HG02763 (cell line): Measurements from ENCODE around the gene RNASEH2B.

Source experiments
- ATAC-seq: cut with Tn5 transposase; IDR thresholded peaks from one replicate; pipeline ENCODE4 v1.9.1; 2021; ENCODE audit warnings: mild to moderate bottlenecking, moderate library complexity; ENCODE audit not compliant: unreplicated experiment

Gene RNASEH2B

GRCh38 chr13:50909605-50910484 is at the start of gene RNASEH2B:
Gene RNASEH2B (plus strand): TSS chr13:50909791. CDS start chr13:50910077, 286 bp downstream.
- peak; percentile 67 for ATAC-seq

- ATAC-seq: no peak
Observed at GRCh38 chr13:50864492-50864891, 45.1 kb upstream of the RNASEH2B start.

GRCh38 chr13:50866817-50867636 is 42.6 kb upstream of the RNASEH2B start:
- ATAC-seq: no peak

GRCh38 chr13:50867637-50867945 is 42.0 kb upstream of the RNASEH2B start:
- no peak for ATAC-seq

- no peak for ATAC-seq
Observed at GRCh38 chr13:50871405-50871804, 38.2 kb upstream of the RNASEH2B start.

GRCh38 chr13:50873467-50873866 is 36.1 kb upstream of the RNASEH2B start:
- ATAC-seq: no peak

- ATAC-seq: no peak
Observed at GRCh38 chr13:50873991-50874390, 35.6 kb upstream of the RNASEH2B start.

- ATAC-seq: no peak
Observed at GRCh38 chr13:50882816-50883435, 26.7 kb upstream of the RNASEH2B start.

- no peak for ATAC-seq
Observed at GRCh38 chr13:50883728-50884127, 25.9 kb upstream of the RNASEH2B start.

GRCh38 chr13:50884265-50884664 is 25.3 kb upstream of the RNASEH2B start:
- ATAC-seq: no peak

- no peak for ATAC-seq
Observed at GRCh38 chr13:50887151-50887550, 22.4 kb upstream of the RNASEH2B start.

GRCh38 chr13:50888362-50888761 is 21.2 kb upstream of the RNASEH2B start:
- ATAC-seq: no peak

GRCh38 chr13:50889317-50889716 is 20.3 kb upstream of the RNASEH2B start:
- ATAC-seq: no peak

GRCh38 chr13:50891206-50891605 is 18.4 kb upstream of the RNASEH2B start:
- no peak for ATAC-seq

- no peak for ATAC-seq
Observed at GRCh38 chr13:50892210-50892944, 17.2 kb upstream of the RNASEH2B start.

GRCh38 chr13:50893211-50893852 is 16.3 kb upstream of the RNASEH2B start:
- ATAC-seq: peak; percentile 90

- no peak for ATAC-seq
Observed at GRCh38 chr13:50894012-50894411, 15.6 kb upstream of the RNASEH2B start.

GRCh38 chr13:50894504-50894903 is 15.1 kb upstream of the RNASEH2B start:
- no peak for ATAC-seq

- no peak for ATAC-seq
Observed at GRCh38 chr13:50898338-50898737, 11.3 kb upstream of the RNASEH2B start.

GRCh38 chr13:50901701-50902100 is 7.9 kb upstream of the RNASEH2B start:
- no peak for ATAC-seq
